H1 (cell line): ENCODE measurements around the gene PXDC1. TPM values are rescaled to one million over a fixed set of nuclear protein-coding genes. Genes with fewer than 3 reads are reported as not detected.

ENCODE experiments used
- CTCF ChIA-PET: fragments of 300-600 bp; sonication (Branson Sonifier 250); formaldehyde crosslinking; loops from one replicate; lab custom pipeline; 2021; ENCODE audit not compliant: partially characterized antibody; lab: Charles Lee
- POLR2A ChIA-PET: fragments of 300-600 bp; sonication (Branson Sonifier 250); formaldehyde crosslinking; loops from one replicate; lab custom pipeline; 2021; ENCODE audit warnings: inconsistent platforms; ENCODE audit not compliant: partially characterized antibody; lab: Charles Lee
- DNase-seq, 2 experiments: peaks; one replicate each; pipeline versions ENCODE4 v3.0.0 to v3.0.0-alpha.2; 2010 to 2022; ENCODE audit warnings: low spot score in 2 of 2, low read depth in 1 of 2, mixed read lengths in 1 of 2
- FAIRE-seq: peaks from 2 replicates; lab custom pipeline; 2011; peaks lifted over from hg19 to GRCh38; lab: Jason Lieb, UNC
- H2AFZ ChIP-seq: 2 replicates; pipeline ENCODE4 v1.8.1; 2012; ENCODE audit warnings: low read length, inconsistent platforms
- H2AK5ac ChIP-seq: 2 replicates; pipeline ENCODE4 v1.6.1; 2013; ENCODE audit warnings: low read depth, low read length
- H2BK120ac ChIP-seq: replicated peaks from 2 replicates; pipeline ENCODE3; 2013; ENCODE audit warnings: low read depth, low read length, inconsistent platforms
- H2BK12ac ChIP-seq: 2 replicates; pipeline ENCODE4 v1.6.1; 2013; ENCODE audit warnings: low read depth, low read length
- H2BK15ac ChIP-seq: 2 replicates; pipeline ENCODE4 v1.6.1; 2013; ENCODE audit warnings: low read length
- H2BK20ac ChIP-seq: 2 replicates; pipeline ENCODE4 v1.6.1; 2013; ENCODE audit warnings: low read length
- H2BK5ac ChIP-seq: 2 replicates; pipeline ENCODE4 v1.6.1; 2013; ENCODE audit warnings: low read depth, low read length
- H3K14ac ChIP-seq: 2 replicates; pipeline ENCODE4 v1.6.1; 2013; ENCODE audit warnings: inconsistent platforms; ENCODE audit not compliant: insufficient read length
- H3K18ac ChIP-seq: 2 replicates; pipeline ENCODE4 v1.6.1; 2013; ENCODE audit warnings: low read length; ENCODE audit errors: extremely low read depth
- H3K23ac ChIP-seq: 2 replicates; pipeline ENCODE4 v1.6.1; 2013; ENCODE audit warnings: inconsistent platforms; ENCODE audit not compliant: insufficient read length
- H3K23me2 ChIP-seq: 2 replicates; pipeline ENCODE4 v1.6.1; 2013; ENCODE audit warnings: low read depth, low read length
- H3K27ac ChIP-seq: 2 replicates; pipeline ENCODE4 v1.6.1; 2011; ENCODE audit warnings: low read depth, low read length, inconsistent platforms
- H3K27me3 ChIP-seq, 4 experiments: replicated peaks in 1 of 4; 1 replicate in 1 of 4; 2 replicates in 3 of 4; pipeline versions ENCODE4 v1.6.1 to v1.8.1; 2011 to 2013; ENCODE audit warnings: low read length in 3 of 4, mild to moderate bottlenecking in 3 of 4, inconsistent platforms in 2 of 4, mixed read lengths in 2 of 4, moderate library complexity in 1 of 4; ENCODE audit not compliant: control insufficient read depth in 3 of 4, insufficient read depth in 3 of 4; ENCODE audit errors: extremely low read depth in 1 of 4
- H3K36me3 ChIP-seq, 4 experiments: 2 replicates each; pipeline versions ENCODE4 v1.6.1 to v1.8.1; 2011 to 2013; ENCODE audit warnings: mild to moderate bottlenecking in 4 of 4, low read length in 3 of 4, moderate library complexity in 2 of 4, control low read depth in 1 of 4, inconsistent platforms in 1 of 4; ENCODE audit not compliant: insufficient read depth in 4 of 4, control insufficient read depth in 2 of 4
- H3K4ac ChIP-seq: replicated peaks from 2 replicates; pipeline ENCODE3; 2013; ENCODE audit warnings: low read length, low read depth, mixed read lengths, inconsistent platforms; ENCODE audit not compliant: insufficient read length
- H3K4me1 ChIP-seq, 4 experiments: replicated peaks in 1 of 4; 1 replicate in 1 of 4; 2 replicates in 3 of 4; pipeline versions ENCODE4 v1.6.1 to v1.8.1; 2011 to 2013; ENCODE audit warnings: low read length in 3 of 4, inconsistent platforms in 2 of 4, mixed read lengths in 1 of 4; ENCODE audit not compliant: insufficient read depth in 4 of 4, control insufficient read depth in 3 of 4
- H3K4me2 ChIP-seq, 2 experiments: 2 replicates each; pipeline versions ENCODE4 v1.6.1 to v1.8.1; 2011 to 2013; ENCODE audit warnings: low read depth in 2 of 2, low read length in 2 of 2, control low read depth in 1 of 2, inconsistent platforms in 1 of 2, mild to moderate bottlenecking in 1 of 2; ENCODE audit not compliant: insufficient read depth in 1 of 2
- H3K4me3 ChIP-seq, 4 experiments: fragments of 200-600, 300-600 bp in 1 of 4; sonication (generic), shearing (Covaris generic), sonication (Bioruptor Twin) in 1 of 4; 2 replicates each; pipeline versions ENCODE4 v1.5.1 to v1.8.1; 2011 to 2016; ENCODE audit warnings: low read length in 4 of 4, low read depth in 3 of 4, control low read depth in 2 of 4, inconsistent platforms in 2 of 4, mild to moderate bottlenecking in 2 of 4, mixed read lengths in 1 of 4, moderate library complexity in 1 of 4; ENCODE audit not compliant: insufficient read depth in 2 of 4; ENCODE audit errors: extremely low read depth in 1 of 4
- H3K56ac ChIP-seq: replicated peaks from 2 replicates; pipeline ENCODE3; 2013; ENCODE audit warnings: low read depth, mild to moderate bottlenecking, mixed read lengths, low read length, inconsistent platforms; ENCODE audit not compliant: insufficient read length
- H3K79me1 ChIP-seq: 2 replicates; pipeline ENCODE4 v1.6.1; 2013; ENCODE audit warnings: low read depth, low read length, control low read depth
- H3K79me2 ChIP-seq, 2 experiments: 2 replicates each; pipeline versions ENCODE4 v1.6.1 to v1.8.1; 2012 to 2013; ENCODE audit warnings: low read length in 2 of 2, mild to moderate bottlenecking in 2 of 2, inconsistent platforms in 1 of 2; ENCODE audit not compliant: insufficient read depth in 2 of 2, control insufficient read depth in 1 of 2
- H3K9ac ChIP-seq, 4 experiments: replicated peaks in 1 of 4; 1 replicate in 1 of 4; 2 replicates in 3 of 4; pipeline versions ENCODE4 v1.6.1 to v1.8.1; 2011 to 2013; ENCODE audit warnings: low read depth in 3 of 4, low read length in 3 of 4, control low read depth in 2 of 4, mild to moderate bottlenecking in 2 of 4, moderate library complexity in 2 of 4, inconsistent platforms in 1 of 4; ENCODE audit errors: extremely low read depth in 1 of 4
- H3K9me3 ChIP-seq, 2 experiments: 2 replicates each; pipeline versions ENCODE4 v1.6.1 to v1.8.1; 2012 to 2013; ENCODE audit warnings: mild to moderate bottlenecking in 2 of 2, moderate library complexity in 2 of 2, control low read depth in 1 of 2, inconsistent platforms in 1 of 2, low read depth in 1 of 2, low read length in 1 of 2, mixed read lengths in 1 of 2; ENCODE audit not compliant: insufficient read depth in 2 of 2
- H4K20me1 ChIP-seq, 2 experiments: replicated peaks in 1 of 2; 2 replicates each; pipeline versions ENCODE3 to v1.8.1; 2011 to 2013; ENCODE audit warnings: inconsistent platforms in 2 of 2, low read length in 2 of 2, mild to moderate bottlenecking in 1 of 2; ENCODE audit not compliant: insufficient read depth in 2 of 2, control insufficient read depth in 1 of 2
- H4K5ac ChIP-seq: 2 replicates; pipeline ENCODE4 v1.6.1; 2013; ENCODE audit warnings: low read length, low read depth, mixed read lengths, inconsistent platforms; ENCODE audit not compliant: insufficient read length
- H4K8ac ChIP-seq: 2 replicates; pipeline ENCODE4 v1.8.0; 2013; ENCODE audit warnings: mild to moderate bottlenecking, moderate library complexity, low read length, inconsistent platforms; ENCODE audit not compliant: insufficient read depth; ENCODE audit errors: extremely low read depth
- H4K91ac ChIP-seq: replicated peaks from 2 replicates; pipeline ENCODE3; 2013; ENCODE audit warnings: low read length, mixed read lengths, inconsistent platforms; ENCODE audit not compliant: insufficient read length
- BCL11A ChIP-seq, 2 experiments: IDR thresholded peaks; one replicate each; pipeline ENCODE4 v1.6.1; 2011; ENCODE audit warnings: low read depth in 2 of 2, low read length in 2 of 2, mild to moderate bottlenecking in 2 of 2
- CHD2 ChIP-seq: IDR thresholded peaks from 2 replicates; pipeline ENCODE4 v1.6.1; 2012; ENCODE audit warnings: low read length, improper control_type of control experiment
- CREB1 ChIP-seq: IDR thresholded peaks from 2 replicates; pipeline ENCODE4 v1.6.1; 2012; ENCODE audit warnings: inconsistent platforms
- HDAC2 ChIP-seq, 2 experiments: fragments of 300-600 bp in 1 of 2; sonication (generic) in 1 of 2; IDR thresholded peaks; 2 replicates each; pipeline ENCODE4 v1.6.1; 2011 to 2012; ENCODE audit warnings: low read depth in 2 of 2, low read length in 2 of 2, mild to moderate bottlenecking in 2 of 2, moderate library complexity in 2 of 2, borderline replicate concordance in 1 of 2, inconsistent platforms in 1 of 2
- KDM1A ChIP-seq: fragments of 200-600, 300-600 bp; sonication (generic); IDR thresholded peaks from 2 replicates; pipeline ENCODE4 v1.7.1; 2016; ENCODE audit warnings: mild to moderate bottlenecking, low read length, borderline replicate concordance
- MAX ChIP-seq: IDR thresholded peaks from 2 replicates; pipeline ENCODE4 v1.6.1; 2012; ENCODE audit warnings: inconsistent platforms
- POLR2AphosphoS5 ChIP-seq: IDR thresholded peaks from 2 replicates; pipeline ENCODE4 v1.6.1; 2011; ENCODE audit warnings: low read depth, low read length
- SIN3A ChIP-seq, 2 experiments: IDR thresholded peaks in 1 of 2; conservative IDR thresholded peaks in 1 of 2; 2 replicates each; pipeline ENCODE4 v1.6.1; 2011 to 2012; ENCODE audit warnings: low read length in 2 of 2, improper control_type of control experiment in 1 of 2, low read depth in 1 of 2, mild to moderate bottlenecking in 1 of 2
- SP2 ChIP-seq: IDR thresholded peaks from 2 replicates; pipeline ENCODE4 v1.6.1; 2012; ENCODE audit warnings: mild to moderate bottlenecking, low read length, inconsistent platforms
- YY1 ChIP-seq: IDR thresholded peaks from 2 replicates; pipeline ENCODE4 v1.6.1; 2011; ENCODE audit warnings: low read depth, mild to moderate bottlenecking, low read length
- WGBS, 2 experiments: shearing (Covaris generic) in 1 of 2; methylation state at CpG; one replicate each; pipeline versions ENCODE4 v1.1.6 to v1.1.7; 2013 to 2015; ENCODE audit warnings: low lambda C conversion rate in 2 of 2, mixed read lengths in 2 of 2, inconsistent platforms in 1 of 2, low coverage in 1 of 2, missing lambda C conversion rate in 1 of 2; ENCODE audit not compliant: insufficient replicate concordance in 2 of 2, insufficient coverage in 1 of 2, insufficient read length in 1 of 2; ENCODE audit errors: extremely low coverage in 1 of 2, missing lambda C conversion rate in 1 of 2; 5-methylcytosine and 5-hydroxymethylcytosine counted together
- polyA plus RNA-seq, 7 experiments: library from polyadenylated mRNA; depleted of rRNA in 3 of 7; stranded (reverse) in 5 of 7; unstranded in 2 of 7; fragments of >200 nt in 5 of 7; fragments of 200-250 nt in 2 of 7; gene quantifications; 1 replicate in 5 of 7; 2 replicates in 1 of 7; 4 replicates in 1 of 7; pipeline versions ENCODE4 v1.2.1 to v1.2.3, GENCODE V29; 2011 to 2013; ENCODE audit warnings: missing spikeins in 2 of 7, mixed read lengths in 2 of 7
- total RNA-seq: library from RNA; stranded (reverse); fragmentation: NEBNext Ultra II Directional; extraction: Animal tissue kit (Norgen Biotek cat#: 25700); gene quantifications from 2 replicates; pipeline ENCODE4 v1.2.1, GENCODE V29; 2021

The PXDC1 gene
- total and polyA plus RNA-seq, 2 of the 8 experiments (the other 6 are each of a cell fraction or from before 2014, with no cell fraction given) = 1.7 to 2.0 TPM

- H4K91ac ChIP-seq = no peak overlapping the region
- POLR2A ChIA-PET = interaction anchor here (1.4 kb wide), 1 partner anchor 14 kb away, joined by 3 read pairs; no protein-coding TSS in a partner anchor
- H3K27me3 ChIP-seq = no peaks in the 10 kb centered on the region; a peak in 1 of 7 replicates
- H3K79me1 ChIP-seq = no peaks in the 10 kb centered on the region
- CTCF ChIA-PET = interaction anchor here (0.9 to 2.1 kb wide), 7 partner anchors 10 to 203 kb away, joined by 3 to 6 read pairs (median 5); no protein-coding TSS in a partner anchor
- peaks cover 0 to 3% (median 1%) of the 10 kb centered on the region in 4 experiments; a peak in 3 of 7 replicates for H3K4me1 ChIP-seq
- no peak for DNase-seq
- no peaks in the 10 kb centered on the region for H3K79me2 ChIP-seq
- H3K4me2 ChIP-seq = no peak overlapping the region
- H3K23ac ChIP-seq = no peak overlapping the region
- WGBS, 2 experiments = 90% methylated on average over 7 of the region's 7 CpGs; no CpG with 5 or more reads in 1 of the 2 experiments
- no peaks in the 10 kb centered on the region for H3K9me3 ChIP-seq
- H3K56ac ChIP-seq = no peak overlapping the region
- no peak overlapping the region for H2AFZ ChIP-seq
- H3K27ac ChIP-seq = no peak overlapping the region
- H3K36me3 ChIP-seq = no peaks in the 10 kb centered on the region; a peak in 1 of 8 replicates
- no peak overlapping the region for H2BK20ac ChIP-seq
- H2BK12ac ChIP-seq = no peak overlapping the region
- H3K23me2 ChIP-seq = peaks cover 5% of the 10 kb centered on the region; the same call in 1 of the 2 replicates
- no peak overlapping the region for H2AK5ac ChIP-seq
- H4K8ac ChIP-seq = no peak overlapping the region
- H3K4me3 ChIP-seq = no peak overlapping the region
- H2BK5ac ChIP-seq = no peak overlapping the region
- FAIRE-seq = no peak
- TF ChIP-seq HDAC2 (IDR thresholded peaks at IDR 0.05; ENCODE audit: borderline replicate concordance in 1 of 2, low read depth in 2 of 2, low read length in 2 of 2) = no peak
- TF ChIP-seq CHD2 = no peak
- TF ChIP-seq SIN3A (conservative IDR thresholded peaks at IDR 0.05 in 1 of 2, IDR thresholded peaks at IDR 0.05 in 1 of 2; ENCODE audit: low read depth in 1 of 2, low read length in 2 of 2) = no peak
- no peak for TF ChIP-seq CREB1
- TF ChIP-seq KDM1A = no peak
- TF ChIP-seq SP2 = no peak
- TF ChIP-seq BCL11A (IDR thresholded peaks at IDR 0.05; ENCODE audit: low read depth in 2 of 2, low read length in 2 of 2) = no peak
- TF ChIP-seq YY1 = no peak
- no peak for TF ChIP-seq MAX
- no peak for TF ChIP-seq POLR2AphosphoS5
- no peak overlapping the region for H3K18ac ChIP-seq
- no peak overlapping the region for H2BK120ac ChIP-seq
- H3K14ac ChIP-seq = no peak overlapping the region
- H4K20me1 ChIP-seq = peaks cover 0 to 5% of the 10 kb centered on the region in 2 experiments
- no peak overlapping the region for H3K9ac ChIP-seq
- no peak overlapping the region for H3K4ac ChIP-seq
- no peak overlapping the region for H4K5ac ChIP-seq
- no peak overlapping the region for H2BK15ac ChIP-seq
These were observed 23.9 kb upstream of the PXDC1 start for GRCh38 chr6:3775386-3775785.
